Left kidney (tissue), 8 donors: ENCODE measurements around the gene TTC39A. TPM values are rescaled to one million over a fixed set of nuclear protein-coding genes. Genes with fewer than 3 reads are reported as not detected.

Experiments
- DNase-seq: peaks from one replicate; pipeline ENCODE4 v3.0.0-alpha.2; 2013
- long read RNA-seq, 8 donors: transcript quantifications; one replicate each; lab custom pipeline, GENCODE V29; 2026
- polyA plus RNA-seq: library from polyadenylated mRNA; unstranded; fragments of 120-200 nt; gene quantifications from one replicate; pipeline ENCODE4 v1.2.1, GENCODE V29; 2013; ENCODE audit not compliant: insufficient read length

The TTC39A gene
- 9.7 TPM for polyA plus RNA-seq
- long read RNA-seq, donor 1, partial matches to known transcripts, result 0 of 1 reads
- long read RNA-seq, donor 1, other reads (novel, unspliced or antisense), result 0 of 1 reads
- long read RNA-seq, donor 2, result 0 reads
- long read RNA-seq, donor 3, result 0 reads
- long read RNA-seq, donor 4, result 0 reads
- long read RNA-seq, donor 5, result 0 reads
- long read RNA-seq, donor 6, result 0 reads
- long read RNA-seq, donor 7, result 0 reads
- long read RNA-seq, donor 8, result 0 reads

- no peak for DNase-seq
These were observed at the start of gene TTC39A for GRCh38 chr1:51330331-51331201. Gene TTC39A, minus strand, starts transcription at chr1:51330562. Its CDS starts 85 bp downstream, at chr1:51330477.

- no peak for DNase-seq
These were observed 48.5 kb upstream of the TTC39A start for GRCh38 chr1:51378871-51379270.

- no peak for DNase-seq
These were observed 43.5 kb upstream of the TTC39A start for GRCh38 chr1:51373898-51374297.

- no peak for DNase-seq
These were observed 42.2 kb upstream of the TTC39A start for GRCh38 chr1:51372561-51372960.

- no peak for DNase-seq
These were observed 38.8 kb upstream of the TTC39A start for GRCh38 chr1:51369171-51369570.

GRCh38 chr1:51365774-51366173, 35.4 kb upstream of the TTC39A start:
- DNase-seq, result no peak

- no peak for DNase-seq
These were observed 29.5 kb upstream of the TTC39A start for GRCh38 chr1:51359879-51360278.

GRCh38 chr1:51355382-51355781, 25.0 kb upstream of the TTC39A start:
- DNase-seq, result no peak

- DNase-seq, result no peak
These were observed 24.1 kb upstream of the TTC39A start for GRCh38 chr1:51354416-51354815.

GRCh38 chr1:51351907-51352306, 21.5 kb upstream of the TTC39A start:
- no peak for DNase-seq

GRCh38 chr1:51349862-51350261, 19.5 kb upstream of the TTC39A start:
- no peak for DNase-seq

- no peak for DNase-seq
These were observed 17.8 kb upstream of the TTC39A start for GRCh38 chr1:51348147-51348527.

- DNase-seq, result no peak
These were observed 17.2 kb upstream of the TTC39A start for GRCh38 chr1:51347398-51348146.

GRCh38 chr1:51346086-51346942, 16.0 kb upstream of the TTC39A start:
- DNase-seq, result no peak

GRCh38 chr1:51345300-51345687, 14.9 kb upstream of the TTC39A start:
- DNase-seq, result no peak

GRCh38 chr1:51344602-51345299, 14.4 kb upstream of the TTC39A start:
- DNase-seq, result no peak

GRCh38 chr1:51344276-51344601, 13.9 kb upstream of the TTC39A start:
- DNase-seq, result no peak

- DNase-seq, result no peak
These were observed 13.3 kb upstream of the TTC39A start for GRCh38 chr1:51343624-51344023.

GRCh38 chr1:51342591-51343206, 12.3 kb upstream of the TTC39A start:
- DNase-seq, result no peak

GRCh38 chr1:51341876-51342496, 11.6 kb upstream of the TTC39A start:
- DNase-seq, result no peak
